Activated CD4-positive, alpha-beta T cell treated with anti-CD3 and anti-CD28 coated beads for 48 hours (primary cell): ENCODE results near the gene SCN1B.

Source experiments
- DNase-seq: peaks from one replicate; pipeline ENCODE4 v3.0.0-alpha.2; 2020

SCN1B gene

DNA sequence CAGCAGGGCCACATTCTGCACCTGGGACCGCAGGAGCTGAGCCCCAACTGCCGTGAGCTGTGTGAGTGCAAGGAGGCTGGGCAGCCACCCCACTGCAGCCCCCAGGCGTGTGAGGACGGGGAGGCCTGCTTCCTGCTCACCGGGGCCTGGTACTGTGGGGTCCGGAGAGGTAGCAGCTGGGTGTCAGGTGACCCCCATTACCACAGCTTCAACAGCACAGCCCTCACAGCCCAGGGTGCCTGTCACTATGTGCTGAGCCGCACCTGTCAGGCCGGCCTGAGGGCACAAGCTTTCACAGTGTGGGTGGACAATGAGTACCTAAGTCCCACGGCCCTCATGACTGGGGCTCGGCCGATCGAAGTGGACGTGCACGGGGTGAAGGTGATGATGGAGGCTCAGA lies 49.6 kb downstream of the SCN1B start:
- DNase-seq, result no peak

DNA sequence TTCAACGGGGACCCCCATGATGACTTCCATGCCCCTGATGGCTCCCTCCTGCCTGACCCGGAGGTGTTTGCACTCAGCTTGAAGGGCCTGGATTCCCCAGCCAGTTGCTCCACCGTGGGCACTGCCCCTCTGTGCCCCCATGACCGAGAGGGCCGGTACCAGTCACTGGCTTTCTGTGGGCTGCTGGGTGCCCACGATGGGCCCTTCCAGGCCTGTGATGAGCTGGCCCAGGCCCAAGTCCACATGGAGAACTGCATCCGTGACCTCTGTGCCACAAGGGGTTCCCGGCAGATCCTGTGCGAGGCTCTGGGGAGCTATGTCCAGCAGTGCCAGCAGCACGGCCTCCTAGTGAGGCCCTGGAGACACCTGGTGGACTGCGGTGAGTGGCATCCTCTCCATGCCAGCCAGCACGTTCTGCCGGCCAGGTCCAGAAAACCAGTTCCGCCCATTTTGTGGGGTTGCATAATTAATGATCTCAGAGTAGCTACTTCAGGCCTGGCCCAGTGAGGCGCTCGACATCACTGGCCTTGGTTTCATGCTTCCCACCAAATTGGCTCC lies 50.4 kb downstream of the SCN1B start:
- no peak for DNase-seq

DNA sequence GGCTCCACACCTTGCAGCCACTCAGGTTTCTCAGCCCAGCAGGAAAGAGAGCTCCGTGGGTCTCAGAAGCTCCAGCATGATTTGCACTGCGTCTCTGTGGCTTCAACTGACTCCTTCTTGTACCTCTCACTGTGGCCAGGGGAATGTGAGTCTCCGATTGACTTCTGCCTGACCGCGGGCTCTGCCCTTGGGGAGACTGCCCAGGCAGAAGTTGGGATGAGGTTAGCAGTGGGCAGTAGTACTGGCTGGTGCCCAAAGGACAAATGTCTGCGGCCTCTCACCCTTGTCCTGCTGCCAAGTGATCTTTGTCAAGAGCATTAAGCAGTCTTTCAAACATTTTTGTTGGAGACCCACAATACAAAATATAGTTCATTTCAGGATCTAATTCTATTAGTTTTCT lies 50.9 kb downstream of the SCN1B start:
- DNase-seq, result no peak

DNA sequence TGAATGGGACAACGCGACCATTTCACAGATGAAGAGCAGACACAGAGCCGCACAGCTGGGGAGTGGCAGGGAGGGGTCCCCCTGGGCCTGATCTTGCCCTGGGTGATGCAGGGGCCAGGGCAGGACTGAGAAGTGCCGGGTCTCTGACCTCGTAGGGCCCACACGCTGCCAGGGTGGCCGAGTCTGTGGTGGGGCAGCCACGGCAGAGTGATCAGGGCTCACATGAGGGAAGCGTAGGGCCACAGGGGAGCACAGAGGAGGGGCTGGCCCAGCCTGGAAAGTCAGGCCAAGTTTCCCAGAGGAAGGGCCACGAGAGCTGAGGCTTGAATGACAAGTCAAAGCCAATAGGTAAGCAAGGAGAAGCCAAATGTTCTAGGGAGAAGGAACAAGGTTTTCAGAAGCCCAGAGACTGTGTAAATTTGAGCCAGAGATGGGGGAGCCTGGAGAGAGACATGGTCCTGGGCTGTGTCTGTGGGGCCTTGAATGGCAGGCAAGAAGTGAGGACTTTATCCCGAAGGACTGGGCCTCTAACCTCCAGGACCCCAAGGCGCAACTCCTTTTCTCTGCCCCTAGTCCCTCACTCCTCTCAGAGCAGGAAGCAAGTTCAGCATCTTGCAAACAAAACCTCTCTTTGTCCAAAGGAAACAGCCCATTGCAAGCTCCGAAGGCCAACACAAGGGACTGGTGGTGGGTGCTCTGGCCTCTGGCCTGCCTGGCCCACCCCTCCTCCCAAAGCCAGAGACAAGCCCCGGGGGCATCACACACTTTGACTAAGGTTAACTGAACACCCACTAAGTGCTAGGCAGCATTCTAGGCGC lies 53.6 kb downstream of the SCN1B start:
- no peak for DNase-seq

DNA sequence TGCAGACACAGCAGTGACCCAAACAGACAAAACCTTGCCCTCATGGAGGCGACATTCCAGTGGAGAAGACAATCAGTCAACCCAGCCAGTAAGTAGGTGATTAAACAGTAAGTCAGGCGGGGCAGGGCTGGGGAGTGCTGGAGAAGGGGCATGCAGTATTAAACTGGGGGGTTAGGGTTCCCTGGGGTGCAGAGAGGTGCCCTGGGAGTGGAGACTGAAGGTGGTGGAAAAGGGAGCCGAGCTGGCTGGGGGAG lies 54.2 kb downstream of the SCN1B start:
- DNase-seq, result no peak

DNA sequence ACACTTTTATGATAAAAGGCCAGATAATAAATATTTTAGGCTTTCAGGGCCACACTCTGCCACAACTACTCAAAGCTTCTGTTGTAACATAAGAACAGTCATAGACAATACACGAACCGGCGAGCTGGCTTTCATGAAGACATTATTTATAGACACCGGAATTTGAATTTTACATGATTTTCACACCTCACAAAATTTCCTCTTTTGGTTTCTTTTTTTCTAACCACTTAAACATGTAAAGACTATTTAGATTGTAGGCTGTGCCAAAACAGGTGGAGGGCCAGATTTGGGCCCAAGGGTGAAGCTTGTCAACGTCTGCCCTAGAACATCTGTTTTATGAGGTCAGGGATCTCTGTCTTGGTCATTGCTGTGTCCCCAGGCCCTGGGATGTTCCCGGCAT lies 55.7 kb downstream of the SCN1B start:
- no peak for DNase-seq

DNA sequence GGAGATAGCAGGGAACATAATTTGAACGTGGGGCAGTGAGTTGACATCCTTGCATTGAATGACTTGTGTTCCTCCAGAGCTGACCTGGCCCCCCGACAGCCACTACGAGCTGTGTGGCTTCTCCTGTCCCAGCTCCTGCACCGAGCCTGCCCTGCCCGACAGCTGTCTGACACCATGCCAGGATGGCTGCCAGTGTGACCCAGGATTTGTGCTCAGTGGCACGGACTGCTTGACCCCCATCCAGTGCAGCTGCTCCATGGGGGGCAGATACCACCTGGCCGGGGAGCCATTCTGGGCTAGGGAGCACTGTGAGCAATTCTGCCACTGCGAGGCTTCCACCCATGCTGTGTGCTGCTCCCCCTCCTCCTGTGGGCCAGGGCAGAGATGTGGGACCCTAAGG lies 56.2 kb downstream of the SCN1B start:
- DNase-seq, result no peak

DNA sequence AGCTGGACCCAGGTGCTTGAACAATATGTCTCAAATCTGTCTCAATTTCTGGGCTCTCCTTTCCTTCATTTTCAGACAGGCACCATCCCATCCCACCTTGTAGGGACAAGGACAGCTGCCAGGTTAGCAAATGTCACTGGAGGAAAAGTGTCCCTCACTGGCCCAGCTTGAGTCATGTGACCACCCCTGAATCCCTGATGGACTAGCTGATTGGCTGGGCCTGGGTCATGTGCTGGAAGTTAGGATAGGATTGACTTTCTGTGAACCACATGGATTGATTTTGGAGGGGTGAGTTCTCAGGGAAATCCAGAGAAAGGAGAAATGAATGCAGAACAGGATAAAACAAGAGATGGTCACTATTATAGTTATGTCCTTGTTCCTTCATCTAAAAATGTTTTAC lies 57.1 kb downstream of the SCN1B start:
- no peak for DNase-seq

DNA sequence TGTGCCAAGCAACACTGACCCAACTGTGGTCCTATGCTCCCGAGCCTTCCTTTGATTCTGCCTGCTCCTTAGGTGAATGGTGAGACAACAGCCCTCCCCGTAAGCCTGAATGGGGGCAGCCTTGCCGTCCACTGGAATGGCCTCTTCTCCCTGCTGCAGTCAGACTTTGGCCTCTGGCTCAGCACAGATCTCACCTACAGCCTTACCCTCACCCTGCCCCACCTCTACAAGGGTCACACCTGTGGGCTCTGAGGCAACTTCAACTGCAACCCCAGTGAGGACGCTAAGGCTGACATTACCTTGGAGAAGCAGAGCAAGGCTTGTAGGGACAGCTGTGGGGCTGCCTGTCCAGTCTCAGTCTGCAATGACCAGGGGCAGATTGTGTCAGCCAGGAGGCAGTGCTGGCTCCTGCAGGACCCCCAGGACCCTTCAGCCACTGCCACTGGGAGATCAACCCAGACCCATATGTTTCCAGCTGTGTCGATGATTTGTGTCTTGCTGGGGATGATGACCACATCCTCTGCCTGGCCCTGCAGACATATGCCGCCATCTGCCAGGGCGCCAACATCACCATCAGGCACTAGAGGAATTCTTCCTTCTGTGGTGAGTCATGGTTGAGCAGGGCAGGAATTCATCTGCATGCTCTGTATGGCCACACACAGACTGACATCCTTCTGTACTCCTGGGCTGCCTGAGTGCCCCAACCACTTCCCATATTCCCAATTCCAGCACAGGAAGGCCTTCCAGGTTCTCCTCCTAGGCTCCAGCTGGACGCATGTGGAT lies 58.1 kb downstream of the SCN1B start:
- no peak for DNase-seq

DNA sequence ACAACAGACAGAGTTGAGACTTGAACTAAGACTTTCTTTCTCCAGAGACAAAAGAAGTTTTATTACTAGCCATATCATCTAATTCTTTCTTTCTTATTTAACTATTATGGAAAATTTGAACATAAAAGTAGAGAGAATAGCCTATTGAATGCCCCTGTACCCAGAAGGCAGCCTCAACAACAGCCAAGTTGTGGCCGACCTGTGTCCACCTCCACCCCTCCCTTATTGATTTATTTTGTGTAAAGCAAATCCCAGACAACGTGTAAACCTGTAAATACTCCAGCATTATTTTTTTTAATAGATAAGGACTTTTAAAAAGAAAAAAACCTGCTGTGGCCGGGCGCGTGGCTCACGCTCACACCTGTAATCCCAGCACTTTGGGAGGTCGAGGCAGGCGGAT lies 59.3 kb downstream of the SCN1B start:
- no peak for DNase-seq
